ENCODE results near the gene DNAH7.

DNA sequence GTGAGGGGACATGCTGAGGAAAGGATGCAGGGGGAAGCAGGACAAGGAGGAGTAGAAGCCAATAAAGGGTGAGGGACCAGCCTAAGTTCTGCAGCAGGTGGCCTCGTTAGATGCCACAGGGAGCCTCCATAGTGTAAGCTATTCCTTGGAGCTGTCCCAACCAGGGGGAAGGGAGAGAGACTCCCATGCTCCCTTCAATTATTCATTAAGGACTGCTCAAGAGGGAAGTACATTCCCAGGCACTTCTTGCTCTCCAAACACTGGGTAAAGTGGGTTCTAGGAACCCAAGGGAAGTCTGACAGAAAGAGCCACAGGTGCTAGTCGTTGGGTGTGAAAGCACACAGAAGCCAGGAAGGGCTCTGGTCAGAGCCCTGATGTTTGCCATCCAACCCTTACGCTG is 217.9 kb downstream of the DNAH7 start:
- TF ChIP-seq, protein P1, sequence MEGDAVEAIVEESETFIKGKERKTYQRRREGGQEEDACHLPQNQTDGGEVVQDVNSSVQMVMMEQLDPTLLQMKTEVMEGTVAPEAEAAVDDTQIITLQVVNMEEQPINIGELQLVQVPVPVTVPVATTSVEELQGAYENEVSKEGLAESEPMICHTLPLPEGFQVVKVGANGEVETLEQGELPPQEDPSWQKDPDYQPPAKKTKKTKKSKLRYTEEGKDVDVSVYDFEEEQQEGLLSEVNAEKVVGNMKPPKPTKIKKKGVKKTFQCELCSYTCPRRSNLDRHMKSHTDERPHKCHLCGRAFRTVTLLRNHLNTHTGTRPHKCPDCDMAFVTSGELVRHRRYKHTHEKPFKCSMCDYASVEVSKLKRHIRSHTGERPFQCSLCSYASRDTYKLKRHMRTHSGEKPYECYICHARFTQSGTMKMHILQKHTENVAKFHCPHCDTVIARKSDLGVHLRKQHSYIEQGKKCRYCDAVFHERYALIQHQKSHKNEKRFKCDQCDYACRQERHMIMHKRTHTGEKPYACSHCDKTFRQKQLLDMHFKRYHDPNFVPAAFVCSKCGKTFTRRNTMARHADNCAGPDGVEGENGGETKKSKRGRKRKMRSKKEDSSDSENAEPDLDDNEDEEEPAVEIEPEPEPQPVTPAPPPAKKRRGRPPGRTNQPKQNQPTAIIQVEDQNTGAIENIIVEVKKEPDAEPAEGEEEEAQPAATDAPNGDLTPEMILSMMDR (IDR thresholded peaks at IDR 0.05), result no peak
- TF ChIP-seq POLR2A (IDR thresholded peaks at IDR 0.05), result no peak
